GM12878 (cell line): ENCODE measurements around the gene LRRC2. TPM values are rescaled to one million over a fixed set of nuclear protein-coding genes. Genes with fewer than 3 reads are reported as not detected.

Experiments used
- ATAC-seq: fragments of 200-7000 bp; cut with Tn5 transposase; 3 replicates; pipeline ENCODE4 v1.9.1; 2020; ENCODE audit warnings: mild to moderate bottlenecking, moderate library complexity
- BruUV-seq: library from RNA; stranded (reverse); fragments of 400-500 nt; replicated peaks from 2 replicates; lab custom pipeline; 2021; lab: Mats Ljungman, UMichigan
- CTCF ChIA-PET: fragments of 300-600 bp; sonication (Branson Sonifier 250); formaldehyde crosslinking; extraction: SDS; loops from one replicate; lab custom pipeline; 2021; ENCODE audit warnings: inconsistent platforms; lab: Yijun Ruan, JAX
- POLR2A ChIA-PET: fragments of 350-600 bp; formaldehyde crosslinking; extraction: SDS; loops from one replicate; lab custom pipeline; 2021; ENCODE audit warnings: inconsistent platforms; lab: Charles Lee
- RAD21 ChIA-PET: fragments of 300-600 bp; sonication (Branson Sonifier 250); formaldehyde crosslinking; loops from one replicate; lab custom pipeline; 2023; ENCODE audit warnings: antibody characterized with exemption; ENCODE audit not compliant: unreplicated experiment; lab: Charles Lee
- SMC1A ChIA-PET: fragments of 300-600 bp; sonication (Branson Sonifier 250); formaldehyde crosslinking; loops from one replicate; lab custom pipeline; 2023; ENCODE audit not compliant: unreplicated experiment, uncharacterized antibody; lab: Charles Lee
- DNase-seq: peaks from one replicate; pipeline ENCODE4 v3.0.0-alpha.2; 2011; ENCODE audit warnings: low read depth, low spot score
- FAIRE-seq: peaks from 3 replicates; lab custom pipeline; 2011; peaks lifted over from hg19 to GRCh38; lab: Jason Lieb, UNC
- H2AFZ ChIP-seq: 2 replicates; pipeline ENCODE4 v1.6.0; 2011; ENCODE audit warnings: low read depth, low read length, control low read depth; ENCODE audit not compliant: control insufficient read depth
- H3K27ac ChIP-seq: 2 replicates; pipeline ENCODE4 v1.5.1; 2011; ENCODE audit warnings: control low read depth; ENCODE audit not compliant: control insufficient read depth, insufficient read depth
- H3K27me3 ChIP-seq, 2 experiments: replicated peaks in 1 of 2; 2 replicates each; pipeline versions ENCODE4 v1.6.0 to v1.6.1; 2011; ENCODE audit warnings: low read length in 1 of 2; ENCODE audit not compliant: control insufficient read depth in 2 of 2, insufficient read depth in 2 of 2
- H3K36me3 ChIP-seq, 2 experiments: 2 replicates each; pipeline ENCODE4 v1.5.1; 2011; ENCODE audit warnings: low read length in 1 of 2; ENCODE audit not compliant: control insufficient read depth in 2 of 2, insufficient read depth in 2 of 2
- H3K4me1 ChIP-seq: 2 replicates; pipeline ENCODE4 v1.6.1; 2011; ENCODE audit warnings: mild to moderate bottlenecking, low read length, moderate library complexity, mixed read lengths; ENCODE audit not compliant: control insufficient read depth, insufficient read depth
- H3K4me2 ChIP-seq: 2 replicates; pipeline ENCODE4 v1.6.0; 2011; ENCODE audit warnings: control low read depth; ENCODE audit not compliant: control insufficient read depth, insufficient read depth
- H3K4me3 ChIP-seq: fragments of 200-600 bp; sonication (generic); 2 replicates; pipeline ENCODE4 v1.5.1; 2016
- H3K79me2 ChIP-seq: 2 replicates; pipeline ENCODE4 v1.6.0; 2011; ENCODE audit warnings: low read length; ENCODE audit not compliant: control insufficient read depth, insufficient read depth
- H3K9ac ChIP-seq: 2 replicates; pipeline ENCODE4 v1.8.0; 2011; ENCODE audit warnings: low read length, control low read depth, mixed read lengths; ENCODE audit not compliant: control insufficient read depth, insufficient read depth
- H3K9me3 ChIP-seq: replicated peaks from 3 replicates; pipeline ENCODE4 v1.5.1; 2011; ENCODE audit warnings: mild to moderate bottlenecking, low read length; ENCODE audit not compliant: control insufficient read depth, insufficient read depth
- H4K20me1 ChIP-seq: 2 replicates; pipeline ENCODE4 v1.6.0; 2011; ENCODE audit not compliant: control insufficient read depth, insufficient read depth
- ASH2L ChIP-seq: fragments of 300-600, 200-600 bp; sonication (generic); IDR thresholded peaks from 2 replicates; pipeline ENCODE4 v1.6.1; 2017; ENCODE audit warnings: low read depth, mild to moderate bottlenecking, borderline replicate concordance
- ATF7 ChIP-seq: fragments of 450-650 bp; IDR thresholded peaks from 2 replicates; pipeline ENCODE4 v1.6.1; 2016; ENCODE audit warnings: low read depth, mild to moderate bottlenecking
- CEBPB ChIP-seq, 2 experiments: fragments of 150-350 bp in 1 of 2; IDR thresholded peaks; 2 replicates each; pipeline ENCODE4 v1.6.1; 2012 to 2014; ENCODE audit warnings: low read depth in 2 of 2, low read length in 2 of 2, borderline replicate concordance in 1 of 2, inconsistent platforms in 1 of 2
- CHD1 ChIP-seq: IDR thresholded peaks from 2 replicates; pipeline ENCODE4 v1.6.1; 2012; ENCODE audit warnings: low read depth, low read length, improper control_type of control experiment
- CREM ChIP-seq: IDR thresholded peaks from 2 replicates; pipeline ENCODE4 v1.6.1; 2014; ENCODE audit warnings: antibody characterized with exemption, low read depth
- ESRRA ChIP-seq: IDR thresholded peaks from 2 replicates; pipeline ENCODE4 v1.6.1; 2012; ENCODE audit warnings: mild to moderate bottlenecking, low read length, improper control_type of control experiment
- NBN ChIP-seq: fragments of 450-650 bp; IDR thresholded peaks from 2 replicates; pipeline ENCODE4 v1.6.1; 2016
- NR2F1 ChIP-seq: fragments of 450-650 bp; conservative IDR thresholded peaks from 2 replicates; pipeline ENCODE4 v1.6.1; 2017; ENCODE audit warnings: mild to moderate bottlenecking
- NRF1 ChIP-seq: conservative IDR thresholded peaks from 2 replicates; pipeline ENCODE4 v1.6.1; 2011; ENCODE audit warnings: mild to moderate bottlenecking, low read depth, low read length, improper control_type of control experiment
- PAX8 ChIP-seq: fragments of 450-650 bp; IDR thresholded peaks from 2 replicates; pipeline ENCODE4 v1.6.1; 2017; ENCODE audit warnings: mild to moderate bottlenecking, moderate library complexity
- TCF3 ChIP-seq: IDR thresholded peaks from 2 replicates; pipeline ENCODE4 v1.6.1; 2012; ENCODE audit warnings: low read depth, mild to moderate bottlenecking, low read length, borderline replicate concordance; ENCODE audit not compliant: insufficient read depth
- ZSCAN29 ChIP-seq: fragments of 450-650 bp; IDR thresholded peaks from 2 replicates; pipeline ENCODE4 v1.6.1; 2017; ENCODE audit warnings: mild to moderate bottlenecking, moderate library complexity
- WGBS: methylation state at CpG from one replicate; pipeline ENCODE4 v1.1.6; 2016; ENCODE audit warnings: low lambda C conversion rate; ENCODE audit not compliant: insufficient replicate concordance, insufficient coverage; ENCODE audit errors: missing lambda C conversion rate; 5-methylcytosine and 5-hydroxymethylcytosine counted together
- in situ Hi-C: fragments of 300-500 bp; cut with MboI; formaldehyde crosslinking; loops from 9 replicates; pipeline ENCODE4 v1.14.3; 2018; ENCODE audit warnings: mixed read lengths
- intact Hi-C: fragments of 100-400 bp; cut with micrococcal nuclease; formaldehyde crosslinking; loops from one replicate; pipeline ENCODE4 v1.14.2; 2022; ENCODE audit not compliant: unreplicated experiment
- polyA plus RNA-seq, 11 experiments: library from polyadenylated mRNA; depleted of rRNA in 4 of 11; unstranded in 6 of 11; stranded (reverse) in 5 of 11; fragments of >200 nt; fragmentation: Nextera tagmentation in 4 of 11; fragmentation: Illumina TruSeq in 1 of 11; extraction: Ambion mirVana in 4 of 11; extraction: Trizol in 1 of 11; gene quantifications; 1 replicate in 1 of 11; 2 replicates in 10 of 11; pipeline versions ENCODE4 v1.2.1 to v1.2.3, GENCODE V29; 2011 to 2016; ENCODE audit warnings: inconsistent platforms in 2 of 11, missing spikeins in 2 of 11, low read depth in 1 of 11
- total RNA-seq, 4 experiments: library from RNA; depleted of rRNA in 3 of 4; stranded (reverse); fragments of >200 nt in 3 of 4; fragmentation: Illumina TruSeq in 1 of 4; extraction: Trizol in 1 of 4; gene quantifications; 2 replicates each; pipeline versions ENCODE4 v1.2.1 to v1.2.3, GENCODE V29; 2013 to 2021
- TF ChIP-seq, protein P1 (sequence below): fragments of 450-650 bp; IDR thresholded peaks from 2 replicates; pipeline ENCODE4 v1.6.1; 2016; ENCODE audit warnings: mild to moderate bottlenecking
- TF ChIP-seq, protein P2 (sequence below): IDR thresholded peaks from 2 replicates; pipeline ENCODE4 v1.6.1; 2012; ENCODE audit warnings: low read depth, low read length, improper control_type of control experiment
- TF ChIP-seq, protein P3 (sequence below): fragments of 450-650 bp; IDR thresholded peaks from 2 replicates; pipeline ENCODE4 v1.6.1; 2017; ENCODE audit warnings: mild to moderate bottlenecking, low read depth, inconsistent platforms; ENCODE audit not compliant: poor library complexity, severe bottlenecking
- TF ChIP-seq, protein P4 (sequence below): IDR thresholded peaks from 2 replicates; pipeline ENCODE4 v1.6.1; 2012; ENCODE audit warnings: low read depth, low read length, improper control_type of control experiment

The LRRC2 gene
- total and polyA plus RNA-seq, 10 of the 15 experiments (the other 5 are each of a cell fraction or from before 2014, with no cell fraction given), result not detected

DNA sequence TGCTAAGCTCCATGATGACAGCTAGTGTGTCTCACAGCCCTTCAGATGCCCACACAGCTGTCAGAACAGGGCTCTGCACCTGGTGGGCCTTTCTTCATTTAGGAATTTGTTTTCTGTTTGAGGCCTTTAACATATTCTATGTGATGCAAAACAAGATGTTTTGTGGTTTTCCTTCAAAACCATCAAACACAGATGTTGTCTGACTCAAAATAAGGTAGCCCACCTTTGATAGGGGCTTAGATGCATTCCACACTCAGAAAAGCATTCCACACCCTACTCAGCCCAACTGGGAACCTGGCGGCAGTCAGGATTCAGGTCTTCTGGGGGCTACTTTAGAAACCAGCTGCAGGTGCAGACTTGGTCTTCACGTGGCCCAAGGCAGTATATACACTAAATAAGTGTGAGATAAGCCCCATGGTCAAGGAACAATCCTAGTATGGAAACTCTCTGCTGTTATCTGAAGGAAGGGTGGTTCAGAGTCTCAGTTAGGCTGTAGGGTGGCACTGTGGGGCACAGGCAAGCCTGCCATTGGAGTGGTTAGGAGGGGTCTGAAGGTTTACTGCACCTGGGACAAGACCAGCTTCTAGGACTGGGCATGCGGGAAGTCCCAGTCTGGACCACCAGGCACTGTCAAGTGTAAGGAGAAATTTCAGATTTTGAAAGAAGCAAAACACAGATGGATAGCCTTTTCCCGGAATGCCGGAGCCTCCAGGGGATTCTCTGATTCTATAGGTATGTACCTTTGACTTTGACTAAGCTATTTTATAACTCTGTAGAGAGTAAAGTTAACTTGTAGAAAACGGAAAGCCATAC is 20.1 kb downstream of the LRRC2 start:
- ChIA-PET POLR2A (no interaction called here), SMC1A (interaction anchor here (1.1 kb wide), 1 partner anchor 13 kb away, joined by 3 read pairs; no protein-coding TSS in a partner anchor), CTCF (interaction anchor here (0.8 to 2.4 kb wide), 2 partner anchors 12 to 57 kb away, joined by 3 to 12 read pairs; no protein-coding TSS in a partner anchor), RAD21 (interaction anchor here (1.0 to 1.2 kb wide), 2 partner anchors 12 to 49 kb away, joined by 3 to 4 read pairs; no protein-coding TSS in a partner anchor)
- TF ChIP-seq ASH2L, result no peak
- no peak for TF ChIP-seq ESRRA
- TF ChIP-seq ATF7, result no peak
- TF ChIP-seq, protein P1, sequence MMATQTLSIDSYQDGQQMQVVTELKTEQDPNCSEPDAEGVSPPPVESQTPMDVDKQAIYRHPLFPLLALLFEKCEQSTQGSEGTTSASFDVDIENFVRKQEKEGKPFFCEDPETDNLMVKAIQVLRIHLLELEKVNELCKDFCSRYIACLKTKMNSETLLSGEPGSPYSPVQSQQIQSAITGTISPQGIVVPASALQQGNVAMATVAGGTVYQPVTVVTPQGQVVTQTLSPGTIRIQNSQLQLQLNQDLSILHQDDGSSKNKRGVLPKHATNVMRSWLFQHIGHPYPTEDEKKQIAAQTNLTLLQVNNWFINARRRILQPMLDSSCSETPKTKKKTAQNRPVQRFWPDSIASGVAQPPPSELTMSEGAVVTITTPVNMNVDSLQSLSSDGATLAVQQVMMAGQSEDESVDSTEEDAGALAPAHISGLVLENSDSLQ, result no peak
- no peak for TF ChIP-seq ZSCAN29
- TF ChIP-seq NBN, result no peak
- TF ChIP-seq CHD1, result no peak
- TF ChIP-seq CEBPB (IDR thresholded peaks at IDR 0.05; ENCODE audit: borderline replicate concordance in 1 of 2, low read depth in 2 of 2, low read length in 2 of 2), result no peak
- TF ChIP-seq NR2F1, result no peak
- no peak for TF ChIP-seq TCF3
- TF ChIP-seq PAX8, result no peak
- TF ChIP-seq, protein P2, sequence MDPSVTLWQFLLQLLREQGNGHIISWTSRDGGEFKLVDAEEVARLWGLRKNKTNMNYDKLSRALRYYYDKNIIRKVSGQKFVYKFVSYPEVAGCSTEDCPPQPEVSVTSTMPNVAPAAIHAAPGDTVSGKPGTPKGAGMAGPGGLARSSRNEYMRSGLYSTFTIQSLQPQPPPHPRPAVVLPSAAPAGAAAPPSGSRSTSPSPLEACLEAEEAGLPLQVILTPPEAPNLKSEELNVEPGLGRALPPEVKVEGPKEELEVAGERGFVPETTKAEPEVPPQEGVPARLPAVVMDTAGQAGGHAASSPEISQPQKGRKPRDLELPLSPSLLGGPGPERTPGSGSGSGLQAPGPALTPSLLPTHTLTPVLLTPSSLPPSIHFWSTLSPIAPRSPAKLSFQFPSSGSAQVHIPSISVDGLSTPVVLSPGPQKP, result no peak
- TF ChIP-seq, protein P3, sequence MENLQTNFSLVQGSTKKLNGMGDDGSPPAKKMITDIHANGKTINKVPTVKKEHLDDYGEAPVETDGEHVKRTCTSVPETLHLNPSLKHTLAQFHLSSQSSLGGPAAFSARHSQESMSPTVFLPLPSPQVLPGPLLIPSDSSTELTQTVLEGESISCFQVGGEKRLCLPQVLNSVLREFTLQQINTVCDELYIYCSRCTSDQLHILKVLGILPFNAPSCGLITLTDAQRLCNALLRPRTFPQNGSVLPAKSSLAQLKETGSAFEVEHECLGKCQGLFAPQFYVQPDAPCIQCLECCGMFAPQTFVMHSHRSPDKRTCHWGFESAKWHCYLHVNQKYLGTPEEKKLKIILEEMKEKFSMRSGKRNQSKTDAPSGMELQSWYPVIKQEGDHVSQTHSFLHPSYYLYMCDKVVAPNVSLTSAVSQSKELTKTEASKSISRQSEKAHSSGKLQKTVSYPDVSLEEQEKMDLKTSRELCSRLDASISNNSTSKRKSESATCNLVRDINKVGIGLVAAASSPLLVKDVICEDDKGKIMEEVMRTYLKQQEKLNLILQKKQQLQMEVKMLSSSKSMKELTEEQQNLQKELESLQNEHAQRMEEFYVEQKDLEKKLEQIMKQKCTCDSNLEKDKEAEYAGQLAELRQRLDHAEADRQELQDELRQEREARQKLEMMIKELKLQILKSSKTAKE, result no peak
- TF ChIP-seq, protein P4, sequence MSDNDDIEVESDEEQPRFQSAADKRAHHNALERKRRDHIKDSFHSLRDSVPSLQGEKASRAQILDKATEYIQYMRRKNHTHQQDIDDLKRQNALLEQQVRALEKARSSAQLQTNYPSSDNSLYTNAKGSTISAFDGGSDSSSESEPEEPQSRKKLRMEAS, result no peak
- TF ChIP-seq NRF1, result no peak
- TF ChIP-seq CREM, result no peak
- no peak overlapping the region for H3K4me3 ChIP-seq
- DNase-seq, result no peak
- H3K9ac ChIP-seq, result no peak overlapping the region
- no peak for ATAC-seq
- H2AFZ ChIP-seq, result no peak overlapping the region
- H3K27ac ChIP-seq, result no peak overlapping the region
- no peaks in the 10 kb centered on the region for H3K36me3 ChIP-seq
- 75% methylated on average over 6 of the region's 6 CpGs for whole genome bisulfite sequencing
- no peaks in the 10 kb centered on the region for H3K27me3 ChIP-seq
- no peaks in the 10 kb centered on the region for H4K20me1 ChIP-seq
- no peaks in the 10 kb centered on the region for H3K79me2 ChIP-seq
- intact Hi-C loops (no loop called here), in situ Hi-C loops (no loop called here)
- BruUV-seq, result no TSS peak
- no peak for FAIRE-seq
- H3K9me3 ChIP-seq, result no peaks in the 10 kb centered on the region; the same call in 2 of the 3 replicates
- no peak overlapping the region for H3K4me2 ChIP-seq
- H3K4me1 ChIP-seq, result peaks cover 14% of the 10 kb centered on the region
